ENCODE results near the gene SUSD6. TPM values are rescaled to one million over a fixed set of nuclear protein-coding genes. Genes with fewer than 3 reads are reported as not detected.
"Not testable (repeated sequence)": the region's sequence is repeated elsewhere in the genome, so short reads cannot be mapped to it uniquely, and the experiment has no call there.

The SUSD6 gene
- total RNA-seq, 1 donor = 63.2 TPM

GRCh38 chr14:69718614-69719013 lies 107.2 kb downstream of the SUSD6 start:
- not testable (repeated sequence) for H3K9me3 ChIP-seq (ENCODE audit: low read depth, low read length); H3K27me3 ChIP-seq (ENCODE audit: insufficient read depth, low read length); H3K4me3 ChIP-seq (ENCODE audit: low read length)
- peaks cover 37% of the 10 kb centered on the region for H3K4me1 ChIP-seq (ENCODE audit: insufficient read depth, low read length)

- Histone ChIP-seq H3K9me3 (ENCODE audit: low read depth, low read length) (no peaks in the 10 kb centered on the region), H3K27me3 (ENCODE audit: insufficient read depth, low read length) (no peaks in the 10 kb centered on the region), H3K4me3 (ENCODE audit: low read length) (no peak overlapping the region), H3K4me1 (ENCODE audit: insufficient read depth, low read length) (peaks cover 37% of the 10 kb centered on the region)
These were observed 108.1 kb downstream of the SUSD6 start for GRCh38 chr14:69719501-69719951.

- H3K4me1 ChIP-seq (ENCODE audit: insufficient read depth, low read length) = peaks cover 38% of the 10 kb centered on the region
- H3K27me3 ChIP-seq (ENCODE audit: insufficient read depth, low read length) = no peaks in the 10 kb centered on the region
- H3K4me3 ChIP-seq (ENCODE audit: low read length) = no peak overlapping the region
- H3K9me3 ChIP-seq (ENCODE audit: low read depth, low read length) = no peaks in the 10 kb centered on the region
These were observed 109.5 kb downstream of the SUSD6 start for GRCh38 chr14:69720912-69721311.

- no peaks in the 10 kb centered on the region for H3K9me3 ChIP-seq (ENCODE audit: low read depth, low read length)
- peak overlapping the region; percentile 21 for H3K4me3 ChIP-seq (ENCODE audit: low read length)
- no peaks in the 10 kb centered on the region for H3K27me3 ChIP-seq (ENCODE audit: insufficient read depth, low read length)
- H3K4me1 ChIP-seq (ENCODE audit: insufficient read depth, low read length) = peaks cover 27% of the 10 kb centered on the region
These were observed 115.5 kb downstream of the SUSD6 start for GRCh38 chr14:69726761-69727511.

GRCh38 chr14:69727860-69728259 lies 116.5 kb downstream of the SUSD6 start:
- no peaks in the 10 kb centered on the region for H3K9me3 ChIP-seq (ENCODE audit: low read depth, low read length)
- H3K4me3 ChIP-seq (ENCODE audit: low read length) = no peak overlapping the region
- no peaks in the 10 kb centered on the region for H3K27me3 ChIP-seq (ENCODE audit: insufficient read depth, low read length)
- H3K4me1 ChIP-seq (ENCODE audit: insufficient read depth, low read length) = peaks cover 27% of the 10 kb centered on the region

GRCh38 chr14:69731919-69732598 lies 120.7 kb downstream of the SUSD6 start:
- not testable (repeated sequence) for H3K4me1 ChIP-seq (ENCODE audit: insufficient read depth, low read length); H3K9me3 ChIP-seq (ENCODE audit: low read depth, low read length); H3K4me3 ChIP-seq (ENCODE audit: low read length); H3K27me3 ChIP-seq (ENCODE audit: insufficient read depth, low read length)

- H3K9me3 ChIP-seq (ENCODE audit: low read depth, low read length); H3K4me1 ChIP-seq (ENCODE audit: insufficient read depth, low read length); H3K27me3 ChIP-seq (ENCODE audit: insufficient read depth, low read length); H3K4me3 ChIP-seq (ENCODE audit: low read length): not testable (repeated sequence)
These were observed 125.0 kb downstream of the SUSD6 start for GRCh38 chr14:69736405-69736804.

GRCh38 chr14:69741055-69741454 lies 129.7 kb downstream of the SUSD6 start:
- Histone ChIP-seq H3K27me3 (ENCODE audit: insufficient read depth, low read length) (no peaks in the 10 kb centered on the region), H3K4me3 (ENCODE audit: low read length) (no peak overlapping the region)

GRCh38 chr14:69749956-69750355 lies 138.6 kb downstream of the SUSD6 start:
- no peaks in the 10 kb centered on the region for H3K4me1 ChIP-seq (ENCODE audit: insufficient read depth, low read length)
- H3K9me3 ChIP-seq (ENCODE audit: low read depth, low read length) = no peaks in the 10 kb centered on the region
- H3K4me3 ChIP-seq (ENCODE audit: low read length) = no peak overlapping the region
- H3K27me3 ChIP-seq (ENCODE audit: insufficient read depth, low read length) = no peaks in the 10 kb centered on the region

More at GRCh38 chr14:69741055-69741454, 129.7 kb downstream of the SUSD6 start:
- no peaks in the 10 kb centered on the region for H3K4me1 ChIP-seq (ENCODE audit: insufficient read depth, low read length)
- no peaks in the 10 kb centered on the region for H3K9me3 ChIP-seq (ENCODE audit: low read depth, low read length)

GRCh38 chr14:69750495-69750894 lies 139.1 kb downstream of the SUSD6 start:
- Histone ChIP-seq H3K4me1 (ENCODE audit: insufficient read depth, low read length) (peaks cover 4% of the 10 kb centered on the region), H3K27me3 (ENCODE audit: insufficient read depth, low read length) (no peaks in the 10 kb centered on the region), H3K9me3 (ENCODE audit: low read depth, low read length) (no peaks in the 10 kb centered on the region), H3K4me3 (ENCODE audit: low read length) (no peak overlapping the region)

GRCh38 chr14:69752773-69753172 lies 141.4 kb downstream of the SUSD6 start:
- no peaks in the 10 kb centered on the region for H3K27me3 ChIP-seq (ENCODE audit: insufficient read depth, low read length)
- H3K9me3 ChIP-seq (ENCODE audit: low read depth, low read length) = no peaks in the 10 kb centered on the region
- H3K4me1 ChIP-seq (ENCODE audit: insufficient read depth, low read length) = peaks cover 5% of the 10 kb centered on the region
- H3K4me3 ChIP-seq (ENCODE audit: low read length) = no peak overlapping the region

GRCh38 chr14:69753860-69754259 lies 142.5 kb downstream of the SUSD6 start:
- no peak overlapping the region for H3K4me3 ChIP-seq (ENCODE audit: low read length)
- no peaks in the 10 kb centered on the region for H3K27me3 ChIP-seq (ENCODE audit: insufficient read depth, low read length)
- H3K9me3 ChIP-seq (ENCODE audit: low read depth, low read length) = no peaks in the 10 kb centered on the region
- peaks cover 5% of the 10 kb centered on the region for H3K4me1 ChIP-seq (ENCODE audit: insufficient read depth, low read length)

GRCh38 chr14:69754487-69754886 lies 143.1 kb downstream of the SUSD6 start:
- H3K27me3 ChIP-seq (ENCODE audit: insufficient read depth, low read length) = no peaks in the 10 kb centered on the region
- peaks cover 5% of the 10 kb centered on the region for H3K4me1 ChIP-seq (ENCODE audit: insufficient read depth, low read length)
- H3K4me3 ChIP-seq (ENCODE audit: low read length) = no peak overlapping the region
- H3K9me3 ChIP-seq (ENCODE audit: low read depth, low read length) = no peaks in the 10 kb centered on the region

- no peaks in the 10 kb centered on the region for H3K27me3 ChIP-seq (ENCODE audit: insufficient read depth, low read length)
- H3K4me1 ChIP-seq (ENCODE audit: insufficient read depth, low read length) = peaks cover 5% of the 10 kb centered on the region
- H3K4me3 ChIP-seq (ENCODE audit: low read length) = no peak overlapping the region
- no peaks in the 10 kb centered on the region for H3K9me3 ChIP-seq (ENCODE audit: low read depth, low read length)
These were observed 143.9 kb downstream of the SUSD6 start for GRCh38 chr14:69755296-69755695.

GRCh38 chr14:69755784-69756183 lies 144.4 kb downstream of the SUSD6 start:
- no peak overlapping the region for H3K4me3 ChIP-seq (ENCODE audit: low read length)
- H3K9me3 ChIP-seq (ENCODE audit: low read depth, low read length) = no peaks in the 10 kb centered on the region
- peaks cover 8% of the 10 kb centered on the region for H3K4me1 ChIP-seq (ENCODE audit: insufficient read depth, low read length)
- no peaks in the 10 kb centered on the region for H3K27me3 ChIP-seq (ENCODE audit: insufficient read depth, low read length)

- Histone ChIP-seq H3K9me3 (ENCODE audit: low read depth, low read length) (no peaks in the 10 kb centered on the region), H3K4me1 (ENCODE audit: insufficient read depth, low read length) (peaks cover 9% of the 10 kb centered on the region), H3K27me3 (ENCODE audit: insufficient read depth, low read length) (no peaks in the 10 kb centered on the region), H3K4me3 (ENCODE audit: low read length) (no peak overlapping the region)
These were observed 144.9 kb downstream of the SUSD6 start for GRCh38 chr14:69756298-69756697.
